Measurements from ENCODE around the gene PABPN1L.

DNA sequence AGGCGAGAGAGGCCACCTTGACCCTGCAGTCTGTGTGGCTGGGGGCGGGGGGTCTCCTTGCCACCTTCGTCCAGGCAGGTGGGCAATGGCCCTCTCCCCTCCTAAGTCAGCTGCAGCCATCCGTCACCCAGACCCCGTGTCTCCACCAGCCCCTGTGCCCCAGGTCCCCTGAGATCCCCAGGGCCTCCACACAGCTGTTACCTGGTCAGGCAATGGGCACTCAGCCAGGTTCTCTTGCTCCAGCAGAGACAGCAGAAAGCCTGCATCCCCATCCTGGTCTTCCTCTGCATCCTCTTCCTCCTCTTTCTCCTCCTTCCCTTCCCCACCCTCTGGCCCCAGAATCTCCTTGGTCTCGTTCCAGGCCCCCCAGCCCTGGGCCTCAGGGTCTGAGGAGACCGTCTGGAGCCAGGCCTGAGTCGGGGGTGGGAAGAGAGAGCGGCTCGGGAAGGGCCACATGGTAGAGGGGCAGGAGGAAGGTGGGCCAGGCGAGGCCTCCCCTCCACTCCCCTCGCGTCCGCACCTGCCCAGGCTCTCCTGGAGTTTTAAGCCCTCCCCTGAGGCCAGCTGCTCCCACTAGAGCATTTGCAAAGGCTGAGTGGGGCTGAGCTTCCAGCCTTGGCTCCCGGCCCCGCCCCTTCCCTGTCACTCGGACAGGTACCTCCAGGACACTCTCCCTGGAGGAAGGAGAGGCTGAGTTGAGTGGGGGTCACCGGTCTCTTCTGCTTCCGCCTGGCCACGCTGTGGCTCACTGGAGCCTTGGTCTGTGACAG is at the start of gene PABPN1L:
- TF ChIP-seq, protein P1, sequence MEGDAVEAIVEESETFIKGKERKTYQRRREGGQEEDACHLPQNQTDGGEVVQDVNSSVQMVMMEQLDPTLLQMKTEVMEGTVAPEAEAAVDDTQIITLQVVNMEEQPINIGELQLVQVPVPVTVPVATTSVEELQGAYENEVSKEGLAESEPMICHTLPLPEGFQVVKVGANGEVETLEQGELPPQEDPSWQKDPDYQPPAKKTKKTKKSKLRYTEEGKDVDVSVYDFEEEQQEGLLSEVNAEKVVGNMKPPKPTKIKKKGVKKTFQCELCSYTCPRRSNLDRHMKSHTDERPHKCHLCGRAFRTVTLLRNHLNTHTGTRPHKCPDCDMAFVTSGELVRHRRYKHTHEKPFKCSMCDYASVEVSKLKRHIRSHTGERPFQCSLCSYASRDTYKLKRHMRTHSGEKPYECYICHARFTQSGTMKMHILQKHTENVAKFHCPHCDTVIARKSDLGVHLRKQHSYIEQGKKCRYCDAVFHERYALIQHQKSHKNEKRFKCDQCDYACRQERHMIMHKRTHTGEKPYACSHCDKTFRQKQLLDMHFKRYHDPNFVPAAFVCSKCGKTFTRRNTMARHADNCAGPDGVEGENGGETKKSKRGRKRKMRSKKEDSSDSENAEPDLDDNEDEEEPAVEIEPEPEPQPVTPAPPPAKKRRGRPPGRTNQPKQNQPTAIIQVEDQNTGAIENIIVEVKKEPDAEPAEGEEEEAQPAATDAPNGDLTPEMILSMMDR (IDR thresholded peaks at IDR 0.05), result no peak
- TF ChIP-seq POLR2A (IDR thresholded peaks at IDR 0.05), result no peak

Measured in stomach (tissue), 4 donors.